UCSD-AML1 (cell line): ENCODE results near the gene FBXO38.
A peak's percentile ranks its signal among the peaks of the same experiment; 100 is the strongest.

ENCODE experiments used
- DNase-seq: peaks from one replicate; lab custom pipeline; 2025; ENCODE audit not compliant: unreplicated experiment; lab: John Stamatoyannopoulos, UW

The FBXO38 gene

GRCh38 chr5:148469501-148469935, 85.8 kb downstream of the FBXO38 start:
- DNase-seq: no peak

GRCh38 chr5:148471379-148471778, 87.6 kb downstream of the FBXO38 start:
- DNase-seq: no peak

- DNase-seq: no peak
Measured at GRCh38 chr5:148474025-148474511, 90.3 kb downstream of the FBXO38 start.

- DNase-seq: no peak
Measured at GRCh38 chr5:148476302-148476701, 92.5 kb downstream of the FBXO38 start.

- no peak for DNase-seq
Measured at GRCh38 chr5:148477429-148477828, 93.7 kb downstream of the FBXO38 start.

- no peak for DNase-seq
Measured at GRCh38 chr5:148482196-148482595, 98.4 kb downstream of the FBXO38 start.

GRCh38 chr5:148482697-148483462, 99.1 kb downstream of the FBXO38 start:
- peak; percentile 48 for DNase-seq

- no peak for DNase-seq
Measured at GRCh38 chr5:148483750-148484149, 100.0 kb downstream of the FBXO38 start.

GRCh38 chr5:148484651-148485050, 100.9 kb downstream of the FBXO38 start:
- DNase-seq: no peak

- no peak for DNase-seq
Measured at GRCh38 chr5:148486456-148486855, 102.7 kb downstream of the FBXO38 start.

GRCh38 chr5:148488757-148489156, 105.0 kb downstream of the FBXO38 start:
- DNase-seq: no peak

GRCh38 chr5:148491015-148491792, 107.4 kb downstream of the FBXO38 start:
- DNase-seq: no peak

- DNase-seq: no peak
Measured at GRCh38 chr5:148491793-148492184, 108.0 kb downstream of the FBXO38 start.

GRCh38 chr5:148492351-148492750, 108.6 kb downstream of the FBXO38 start:
- no peak for DNase-seq
